CD14-positive monocyte (primary cell): ENCODE data around the gene TALDO1. TPM values are rescaled to one million over a fixed set of nuclear protein-coding genes. Genes with fewer than 3 reads are reported as not detected.

ENCODE experiments used
- DNase-seq, 3 donors: peaks; one replicate each; pipeline ENCODE4 v3.0.0-alpha.2; 2011 to 2022
- H2AFZ ChIP-seq: 2 replicates; pipeline ENCODE4 v1.6.0; 2012; ENCODE audit warnings: mild to moderate bottlenecking, low read depth, low read length, inconsistent platforms; ENCODE audit not compliant: insufficient read depth, poor library complexity, severe bottlenecking
- H3K27ac ChIP-seq, 2 donors: 1 replicate in 1 of 2; 2 replicates in 1 of 2; pipeline ENCODE4 v1.5.1; 2012 to 2013; ENCODE audit warnings: low read length in 2 of 2, control low read depth in 1 of 2, inconsistent platforms in 1 of 2, low read depth in 1 of 2, mild to moderate bottlenecking in 1 of 2
- H3K27me3 ChIP-seq, 2 donors: one replicate each; pipeline versions ENCODE4 v1.6.0 to v1.6.1; 2011 to 2013; ENCODE audit warnings: low read length in 2 of 2; ENCODE audit not compliant: control insufficient read depth in 2 of 2, insufficient read depth in 2 of 2
- H3K36me3 ChIP-seq, 2 donors: replicated peaks in 1 of 2; 1 replicate in 1 of 2; 2 replicates in 1 of 2; pipeline versions ENCODE4 v1.5.1 to v1.6.1; 2012 to 2013; ENCODE audit warnings: low read length in 2 of 2, control low read depth in 1 of 2, inconsistent platforms in 1 of 2, mild to moderate bottlenecking in 1 of 2; ENCODE audit not compliant: insufficient read depth in 2 of 2, control insufficient read depth in 1 of 2
- H3K4me1 ChIP-seq, 2 donors: 1 replicate in 1 of 2; 2 replicates in 1 of 2; pipeline versions ENCODE4 v1.5.1 to v1.6.1; 2012 to 2013; ENCODE audit warnings: low read length in 2 of 2, control low read depth in 1 of 2, inconsistent platforms in 1 of 2, mild to moderate bottlenecking in 1 of 2, moderate library complexity in 1 of 2; ENCODE audit not compliant: insufficient read depth in 2 of 2, control insufficient read depth in 1 of 2
- H3K4me2 ChIP-seq: replicated peaks from 2 replicates; pipeline ENCODE3; 2012; ENCODE audit warnings: low read length, moderate library complexity, mild to moderate bottlenecking; ENCODE audit not compliant: poor library complexity, severe bottlenecking; ENCODE audit errors: extremely low read depth
- H3K4me3 ChIP-seq, 3 experiments: fragments of 200-600 bp in 1 of 3; sonication (generic) in 1 of 3; replicated peaks in 1 of 3; 1 replicate in 2 of 3; 2 replicates in 1 of 3; pipeline ENCODE4 v1.5.1; 2011 to 2013; ENCODE audit warnings: low read length in 3 of 3, mild to moderate bottlenecking in 3 of 3, control low read depth in 2 of 3, low read depth in 2 of 3, inconsistent platforms in 1 of 3, moderate library complexity in 1 of 3
- H3K79me2 ChIP-seq: 2 replicates; pipeline ENCODE4 v1.6.0; 2012; ENCODE audit warnings: mild to moderate bottlenecking, control low read depth, inconsistent platforms, low read length, moderate library complexity; ENCODE audit not compliant: insufficient read depth
- H3K9ac ChIP-seq: 2 replicates; pipeline ENCODE4 v1.6.0; 2017; ENCODE audit warnings: low read length, mild to moderate bottlenecking; ENCODE audit not compliant: insufficient read depth, poor library complexity, severe bottlenecking
- H3K9me3 ChIP-seq, 2 donors: replicated peaks in 1 of 2; 1 replicate in 1 of 2; 2 replicates in 1 of 2; pipeline versions ENCODE4 v1.5.1 to v1.6.1; 2012 to 2013; ENCODE audit warnings: low read length in 2 of 2, control low read depth in 1 of 2; ENCODE audit not compliant: control insufficient read depth in 1 of 2, insufficient read depth in 1 of 2
- H4K20me1 ChIP-seq: 2 replicates; pipeline ENCODE4 v1.6.0; 2012; ENCODE audit warnings: mild to moderate bottlenecking, low read length, control low read depth, moderate library complexity; ENCODE audit not compliant: insufficient read depth
- H3K27ac Mint-ChIP-seq, 7 donors: one replicate each; pipeline ENCODE4 v1.8.0; 2020; ENCODE audit warnings: mild to moderate bottlenecking in 7 of 7, mixed read lengths in 7 of 7, moderate library complexity in 6 of 7, inconsistent platforms in 2 of 7
- H3K27me3 Mint-ChIP-seq, 3 donors: one replicate each; pipeline ENCODE4 v1.8.0; 2021 to 2022; ENCODE audit warnings: low read depth in 3 of 3, mild to moderate bottlenecking in 3 of 3, mixed read lengths in 3 of 3, moderate library complexity in 3 of 3, inconsistent platforms in 1 of 3
- H3K36me3 Mint-ChIP-seq, 2 donors: one replicate each; pipeline ENCODE4 v1.8.0; 2020; ENCODE audit warnings: mixed read lengths in 2 of 2, inconsistent platforms in 1 of 2, mild to moderate bottlenecking in 1 of 2
- H3K4me1 Mint-ChIP-seq: one replicate; pipeline ENCODE4 v1.8.0; 2020; ENCODE audit warnings: mild to moderate bottlenecking, mixed read lengths
- H3K4me3 Mint-ChIP-seq, 2 donors: one replicate each; pipeline ENCODE4 v1.8.0; 2020; ENCODE audit warnings: mild to moderate bottlenecking in 2 of 2, mixed read lengths in 2 of 2, moderate library complexity in 1 of 2
- H3K9me3 Mint-ChIP-seq, 7 donors: one replicate each; pipeline ENCODE4 v1.8.0; 2020 to 2022; ENCODE audit warnings: mixed read lengths in 7 of 7, mild to moderate bottlenecking in 6 of 7, moderate library complexity in 6 of 7, inconsistent platforms in 2 of 7
- WGBS: methylation state at CpG from one replicate; pipeline ENCODE4 v1.1.5; 2013; ENCODE audit warnings: missing lambda C conversion rate; ENCODE audit not compliant: insufficient coverage; 5-methylcytosine and 5-hydroxymethylcytosine counted together
- intact Hi-C, 2 donors: fragments of 100-400 bp; cut with micrococcal nuclease; formaldehyde crosslinking; loops; one replicate each; pipeline versions ENCODE4 v1.15.0 to v1.15.1; 2023
- polyA plus RNA-seq, 3 donors: library from polyadenylated mRNA; depleted of rRNA in 1 of 3; unstranded in 2 of 3; stranded (reverse) in 1 of 3; fragments of 300-500 nt in 2 of 3; fragments of >200 nt in 1 of 3; fragmentation: Illumina TruSeq in 2 of 3; gene quantifications; 1 replicate in 2 of 3; 2 replicates in 1 of 3; pipeline ENCODE4 v1.2.3, GENCODE V29; 2012 to 2021
- TF ChIP-seq, protein P1 (sequence below): fragments of 200-600 bp; IDR thresholded peaks from one replicate; pipeline ENCODE4 v1.8.0; 2022; ENCODE audit warnings: antibody characterized with exemption, mild to moderate bottlenecking

The TALDO1 gene
- polyA plus RNA-seq, 3 donors: 502 to 1,249 (median 1,224) TPM

GRCh38 chr11:708511-708910, 38.8 kb upstream of the TALDO1 start:
- Histone ChIP-seq H3K4me2 (no peak overlapping the region), H3K27me3 (peaks cover 8 to 58% of the 10 kb centered on the region in 2 donors), H3K79me2 (no peaks in the 10 kb centered on the region), H2AFZ (no peak overlapping the region), H3K9me3 (peaks cover 0 to 3% of the 10 kb centered on the region in 2 donors), H3K36me3 (peaks cover 0 to 8% of the 10 kb centered on the region in 2 donors), H3K4me3 (no peak overlapping the region), H3K27ac (no peak overlapping the region), H4K20me1 (peaks cover 15% of the 10 kb centered on the region), H3K4me1 (peaks cover 7 to 14% of the 10 kb centered on the region in 2 donors), H3K9ac (no peak overlapping the region)
- TF ChIP-seq, protein P1, sequence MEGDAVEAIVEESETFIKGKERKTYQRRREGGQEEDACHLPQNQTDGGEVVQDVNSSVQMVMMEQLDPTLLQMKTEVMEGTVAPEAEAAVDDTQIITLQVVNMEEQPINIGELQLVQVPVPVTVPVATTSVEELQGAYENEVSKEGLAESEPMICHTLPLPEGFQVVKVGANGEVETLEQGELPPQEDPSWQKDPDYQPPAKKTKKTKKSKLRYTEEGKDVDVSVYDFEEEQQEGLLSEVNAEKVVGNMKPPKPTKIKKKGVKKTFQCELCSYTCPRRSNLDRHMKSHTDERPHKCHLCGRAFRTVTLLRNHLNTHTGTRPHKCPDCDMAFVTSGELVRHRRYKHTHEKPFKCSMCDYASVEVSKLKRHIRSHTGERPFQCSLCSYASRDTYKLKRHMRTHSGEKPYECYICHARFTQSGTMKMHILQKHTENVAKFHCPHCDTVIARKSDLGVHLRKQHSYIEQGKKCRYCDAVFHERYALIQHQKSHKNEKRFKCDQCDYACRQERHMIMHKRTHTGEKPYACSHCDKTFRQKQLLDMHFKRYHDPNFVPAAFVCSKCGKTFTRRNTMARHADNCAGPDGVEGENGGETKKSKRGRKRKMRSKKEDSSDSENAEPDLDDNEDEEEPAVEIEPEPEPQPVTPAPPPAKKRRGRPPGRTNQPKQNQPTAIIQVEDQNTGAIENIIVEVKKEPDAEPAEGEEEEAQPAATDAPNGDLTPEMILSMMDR: no peak
- peaks cover 11% of the 10 kb centered on the region for H3K4me1 Mint-ChIP-seq
- no peak overlapping the region for H3K27ac Mint-ChIP-seq
- 52% methylated on average over 4 of the region's 7 CpGs for WGBS
- no peak overlapping the region for H3K4me3 Mint-ChIP-seq
- H3K27me3 Mint-ChIP-seq: peaks cover 41 to 77% (median 48%) of the 10 kb centered on the region in 3 donors
- DNase-seq: no peak
- intact Hi-C loops: no loop called here
- H3K36me3 Mint-ChIP-seq: peaks cover 8 to 11% of the 10 kb centered on the region in 2 donors
- H3K9me3 Mint-ChIP-seq: peaks cover 0 to 4% (median 1%) of the 10 kb centered on the region in 7 donors

GRCh38 chr11:709109-709997, 37.9 kb upstream of the TALDO1 start:
- peaks cover 13% of the 10 kb centered on the region for H4K20me1 ChIP-seq
- H3K9ac ChIP-seq: no peak overlapping the region
- WGBS: 87% methylated on average over 19 of the region's 27 CpGs
- no peak overlapping the region for H3K27ac Mint-ChIP-seq
- H3K4me2 ChIP-seq: no peak overlapping the region
- peaks cover 0 to 3% of the 10 kb centered on the region in 2 donors for H3K9me3 ChIP-seq
- no peak overlapping the region for H3K27ac ChIP-seq
- H3K9me3 Mint-ChIP-seq: peaks cover 0 to 4% (median under 1%) of the 10 kb centered on the region in 7 donors
- H2AFZ ChIP-seq: no peak overlapping the region
- peaks cover 8 to 58% of the 10 kb centered on the region in 2 donors for H3K27me3 ChIP-seq
- intact Hi-C loops: no loop called here
- H3K36me3 Mint-ChIP-seq: peaks cover 4% of the 10 kb centered on the region in 2 donors
- H3K79me2 ChIP-seq: no peaks in the 10 kb centered on the region
- H3K4me3 ChIP-seq: no peak overlapping the region
- peaks cover 11% of the 10 kb centered on the region for H3K4me1 Mint-ChIP-seq
- peaks cover 7 to 14% of the 10 kb centered on the region in 2 donors for H3K4me1 ChIP-seq
- DNase-seq: peak in 1 of 3 donors; percentile 1
- TF ChIP-seq, protein P1: no peak
- peaks cover 0 to 2% of the 10 kb centered on the region in 2 donors for H3K36me3 ChIP-seq
- peak overlapping the region in 1 of 2 donors; percentile 15 for H3K4me3 Mint-ChIP-seq
- peaks cover 42 to 85% (median 53%) of the 10 kb centered on the region in 3 donors for H3K27me3 Mint-ChIP-seq
